Lower leg skin (tissue), 3 donors: ENCODE results near the gene PLOD3.

Source experiments
- POLR2A ChIP-seq, 2 donors: fragments of 450-650 bp; IDR thresholded peaks; one replicate each; pipeline ENCODE4 v1.6.1; 2016 to 2017; ENCODE audit warnings: antibody characterized with exemption in 2 of 2, mild to moderate bottlenecking in 1 of 2, moderate library complexity in 1 of 2
- TF ChIP-seq, protein P1 (sequence below), 3 donors: fragments of 450-650 bp; IDR thresholded peaks; one replicate each; pipeline ENCODE4 v1.5.1; 2016; ENCODE audit warnings: antibody characterized with exemption in 3 of 3, mild to moderate bottlenecking in 3 of 3, moderate library complexity in 2 of 3

DNA sequence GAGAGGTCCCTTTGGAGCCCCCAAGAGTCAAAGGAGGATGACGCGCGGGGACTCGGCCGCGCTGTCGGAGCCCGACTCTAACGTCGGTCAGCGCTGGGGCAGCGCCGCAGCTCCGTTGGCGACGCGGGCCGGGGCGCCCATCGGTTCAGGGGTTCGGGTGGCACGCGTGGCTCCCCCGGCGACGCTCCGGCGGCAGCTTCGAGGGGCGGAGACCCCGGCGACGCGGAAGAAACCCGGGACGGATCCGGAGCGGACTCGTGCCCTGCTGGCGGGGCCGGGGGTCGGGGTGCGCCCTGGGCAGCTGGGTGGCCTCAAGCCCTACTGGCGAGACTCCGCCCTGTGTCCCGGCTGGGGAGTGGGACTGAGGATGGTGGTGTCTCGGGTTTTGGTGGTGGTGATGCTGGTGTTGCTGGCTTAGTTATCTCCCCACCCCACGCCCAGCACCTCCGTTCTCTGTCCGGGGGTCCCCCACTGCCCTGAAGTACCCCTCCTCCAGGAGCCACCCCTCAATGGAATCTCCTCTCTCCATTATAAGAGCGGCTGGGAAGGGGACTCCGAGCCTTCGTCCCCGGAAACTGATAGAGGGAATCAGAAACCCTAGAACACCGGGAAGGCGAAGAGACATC is 37.1 kb downstream of the PLOD3 start, which contains the start of gene NAT16:
- TF ChIP-seq POLR2A (IDR thresholded peaks at IDR 0.05): no peak
- TF ChIP-seq, protein P1, sequence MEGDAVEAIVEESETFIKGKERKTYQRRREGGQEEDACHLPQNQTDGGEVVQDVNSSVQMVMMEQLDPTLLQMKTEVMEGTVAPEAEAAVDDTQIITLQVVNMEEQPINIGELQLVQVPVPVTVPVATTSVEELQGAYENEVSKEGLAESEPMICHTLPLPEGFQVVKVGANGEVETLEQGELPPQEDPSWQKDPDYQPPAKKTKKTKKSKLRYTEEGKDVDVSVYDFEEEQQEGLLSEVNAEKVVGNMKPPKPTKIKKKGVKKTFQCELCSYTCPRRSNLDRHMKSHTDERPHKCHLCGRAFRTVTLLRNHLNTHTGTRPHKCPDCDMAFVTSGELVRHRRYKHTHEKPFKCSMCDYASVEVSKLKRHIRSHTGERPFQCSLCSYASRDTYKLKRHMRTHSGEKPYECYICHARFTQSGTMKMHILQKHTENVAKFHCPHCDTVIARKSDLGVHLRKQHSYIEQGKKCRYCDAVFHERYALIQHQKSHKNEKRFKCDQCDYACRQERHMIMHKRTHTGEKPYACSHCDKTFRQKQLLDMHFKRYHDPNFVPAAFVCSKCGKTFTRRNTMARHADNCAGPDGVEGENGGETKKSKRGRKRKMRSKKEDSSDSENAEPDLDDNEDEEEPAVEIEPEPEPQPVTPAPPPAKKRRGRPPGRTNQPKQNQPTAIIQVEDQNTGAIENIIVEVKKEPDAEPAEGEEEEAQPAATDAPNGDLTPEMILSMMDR (IDR thresholded peaks at IDR 0.05): no peak
